DOHH2 (cell line): ENCODE data around the gene PINLYP.
"Not testable (repeated sequence)": the region's sequence is repeated elsewhere in the genome, so short reads cannot be mapped to it uniquely, and the experiment has no call there.

Source experiments
- H3F3A ChIP-seq: fragments of 200-600 bp; sonication (generic), shearing (Covaris generic); 2 replicates; pipeline ENCODE4 v1.6.0; 2016; ENCODE audit warnings: antibody characterized with exemption, mild to moderate bottlenecking; ENCODE audit not compliant: control insufficient read depth, insufficient read depth
- H3K27ac ChIP-seq: fragments of 200-600 bp; sonication (generic); 2 replicates; pipeline ENCODE4 v1.5.1; 2014; ENCODE audit warnings: low read depth, mild to moderate bottlenecking, low read length, moderate library complexity
- H3K27me3 ChIP-seq: fragments of 200-600 bp; sonication (generic); 2 replicates; pipeline ENCODE4 v1.6.1; 2014; ENCODE audit warnings: mild to moderate bottlenecking, low read length, mixed read lengths; ENCODE audit not compliant: control insufficient read depth
- H3K36me3 ChIP-seq: fragments of 200-600 bp; sonication (generic); 2 replicates; pipeline ENCODE4 v1.6.1; 2014; ENCODE audit warnings: mild to moderate bottlenecking, low read length, moderate library complexity, mixed read lengths; ENCODE audit not compliant: control insufficient read depth
- H3K4me1 ChIP-seq: fragments of 200-600 bp; sonication (generic); 2 replicates; pipeline ENCODE4 v1.6.1; 2014; ENCODE audit warnings: mild to moderate bottlenecking, low read length, mixed read lengths; ENCODE audit not compliant: control insufficient read depth
- H3K4me2 ChIP-seq: fragments of 200-600 bp; sonication (generic); 2 replicates; pipeline ENCODE4 v1.6.0; 2014; ENCODE audit warnings: mild to moderate bottlenecking, low read length, moderate library complexity
- H3K4me3 ChIP-seq: fragments of 200-600 bp; sonication (generic); 2 replicates; pipeline ENCODE4 v1.5.1; 2014; ENCODE audit warnings: mild to moderate bottlenecking, low read length, mixed read lengths
- H3K79me2 ChIP-seq: fragments of 200-600 bp; sonication (generic); 2 replicates; pipeline ENCODE4 v1.6.1; 2014; ENCODE audit warnings: mild to moderate bottlenecking, low read length, mixed read lengths; ENCODE audit not compliant: control insufficient read depth
- H3K9me2 ChIP-seq: fragments of 200-600 bp; sonication (generic); replicated peaks from 2 replicates; pipeline ENCODE4 v1.6.1; 2014; ENCODE audit warnings: mild to moderate bottlenecking, low read length, mixed read lengths; ENCODE audit not compliant: control insufficient read depth
- H3K9me3 ChIP-seq: fragments of 200-600 bp; sonication (generic); 2 replicates; pipeline ENCODE4 v1.6.1; 2014; ENCODE audit warnings: antibody characterized with exemption, low read length, mixed read lengths; ENCODE audit not compliant: control insufficient read depth, insufficient read depth
- H4K20me1 ChIP-seq: fragments of 200-600 bp; sonication (generic); 2 replicates; pipeline ENCODE4 v1.6.0; 2014; ENCODE audit warnings: low read depth, mild to moderate bottlenecking, antibody characterized with exemption, low read length, moderate library complexity; ENCODE audit not compliant: control insufficient read depth, insufficient read depth
- EZH2phosphoT487 ChIP-seq: fragments of 200-600 bp; sonication (generic); IDR thresholded peaks from 2 replicates; pipeline ENCODE4 v1.6.1; 2017; ENCODE audit warnings: borderline replicate concordance, mild to moderate bottlenecking, antibody characterized with exemption, low read length, moderate library complexity, mixed read lengths
- TF ChIP-seq, protein P1 (sequence below): fragments of 200-600 bp; sonication (generic); IDR thresholded peaks from one replicate; pipeline ENCODE4 v1.5.1; 2014; ENCODE audit warnings: antibody characterized with exemption, mild to moderate bottlenecking, low read depth, low read length; ENCODE audit not compliant: poor library complexity, severe bottlenecking

The PINLYP gene

GRCh38 chr19:43586346-43586745 is 10.7 kb downstream of the PINLYP start:
- Histone ChIP-seq H3K36me3 (peaks cover 3% of the 10 kb centered on the region; the same call in 1 of the 2 replicates), H3K79me2 (no peaks in the 10 kb centered on the region), H3K4me1 (peaks cover 44% of the 10 kb centered on the region), H3K4me2 (no peak overlapping the region), H3K27ac (no peak overlapping the region), H3K9me3 (no peaks in the 10 kb centered on the region), H3K9me2 (no peaks in the 10 kb centered on the region), H3K27me3 (no peaks in the 10 kb centered on the region), H3F3A (peaks cover 10% of the 10 kb centered on the region), H3K4me3 (no peak overlapping the region), H4K20me1 (no peaks in the 10 kb centered on the region)
- TF ChIP-seq EZH2phosphoT487 = no peak
- TF ChIP-seq, protein P1, sequence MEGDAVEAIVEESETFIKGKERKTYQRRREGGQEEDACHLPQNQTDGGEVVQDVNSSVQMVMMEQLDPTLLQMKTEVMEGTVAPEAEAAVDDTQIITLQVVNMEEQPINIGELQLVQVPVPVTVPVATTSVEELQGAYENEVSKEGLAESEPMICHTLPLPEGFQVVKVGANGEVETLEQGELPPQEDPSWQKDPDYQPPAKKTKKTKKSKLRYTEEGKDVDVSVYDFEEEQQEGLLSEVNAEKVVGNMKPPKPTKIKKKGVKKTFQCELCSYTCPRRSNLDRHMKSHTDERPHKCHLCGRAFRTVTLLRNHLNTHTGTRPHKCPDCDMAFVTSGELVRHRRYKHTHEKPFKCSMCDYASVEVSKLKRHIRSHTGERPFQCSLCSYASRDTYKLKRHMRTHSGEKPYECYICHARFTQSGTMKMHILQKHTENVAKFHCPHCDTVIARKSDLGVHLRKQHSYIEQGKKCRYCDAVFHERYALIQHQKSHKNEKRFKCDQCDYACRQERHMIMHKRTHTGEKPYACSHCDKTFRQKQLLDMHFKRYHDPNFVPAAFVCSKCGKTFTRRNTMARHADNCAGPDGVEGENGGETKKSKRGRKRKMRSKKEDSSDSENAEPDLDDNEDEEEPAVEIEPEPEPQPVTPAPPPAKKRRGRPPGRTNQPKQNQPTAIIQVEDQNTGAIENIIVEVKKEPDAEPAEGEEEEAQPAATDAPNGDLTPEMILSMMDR = no peak

GRCh38 chr19:43587029-43587428 is 11.4 kb downstream of the PINLYP start:
- not testable (repeated sequence) for H3F3A ChIP-seq, H3K36me3 ChIP-seq, H3K27ac ChIP-seq, H3K79me2 ChIP-seq, H3K9me2 ChIP-seq, H3K27me3 ChIP-seq, H4K20me1 ChIP-seq, H3K4me2 ChIP-seq, H3K4me3 ChIP-seq, H3K9me3 ChIP-seq
- peaks cover 37% of the 10 kb centered on the region for H3K4me1 ChIP-seq

- no peaks in the 10 kb centered on the region for H3K9me2 ChIP-seq
- no peak overlapping the region for H3K27ac ChIP-seq
- H3K4me2 ChIP-seq = no peak overlapping the region
- peaks cover 7% of the 10 kb centered on the region for H3K79me2 ChIP-seq
- H3K9me3 ChIP-seq = no peaks in the 10 kb centered on the region
- no peaks in the 10 kb centered on the region for H4K20me1 ChIP-seq
- H3K27me3 ChIP-seq = no peaks in the 10 kb centered on the region
- 0 out of 2 replicates have a peak, but pooled peaks cover 3% of the 10 kb centered on the region for H3F3A ChIP-seq
- TF ChIP-seq, protein P1 = no peak
- H3K4me3 ChIP-seq = no peak overlapping the region
- H3K36me3 ChIP-seq = peaks cover 20% of the 10 kb centered on the region
- H3K4me1 ChIP-seq = peaks cover 20% of the 10 kb centered on the region
These were observed 13.7 kb downstream of the PINLYP start for GRCh38 chr19:43589277-43589676.

- Histone ChIP-seq H3K27ac (no peak overlapping the region), H3K4me1 (peaks cover 16% of the 10 kb centered on the region), H4K20me1 (no peaks in the 10 kb centered on the region), H3K9me3 (no peaks in the 10 kb centered on the region), H3K4me3 (no peak overlapping the region), H3K9me2 (no peaks in the 10 kb centered on the region), H3K36me3 (peaks cover 21% of the 10 kb centered on the region), H3K4me2 (no peak overlapping the region), H3K79me2 (peaks cover 8% of the 10 kb centered on the region), H3F3A (no peaks in the 10 kb centered on the region), H3K27me3 (no peaks in the 10 kb centered on the region)
- TF ChIP-seq, protein P1 = no peak
- TF ChIP-seq EZH2phosphoT487 = no peak
These were observed 14.1 kb downstream of the PINLYP start for GRCh38 chr19:43589678-43590077.
